Measurements from ENCODE around the gene ALG3.

DNA sequence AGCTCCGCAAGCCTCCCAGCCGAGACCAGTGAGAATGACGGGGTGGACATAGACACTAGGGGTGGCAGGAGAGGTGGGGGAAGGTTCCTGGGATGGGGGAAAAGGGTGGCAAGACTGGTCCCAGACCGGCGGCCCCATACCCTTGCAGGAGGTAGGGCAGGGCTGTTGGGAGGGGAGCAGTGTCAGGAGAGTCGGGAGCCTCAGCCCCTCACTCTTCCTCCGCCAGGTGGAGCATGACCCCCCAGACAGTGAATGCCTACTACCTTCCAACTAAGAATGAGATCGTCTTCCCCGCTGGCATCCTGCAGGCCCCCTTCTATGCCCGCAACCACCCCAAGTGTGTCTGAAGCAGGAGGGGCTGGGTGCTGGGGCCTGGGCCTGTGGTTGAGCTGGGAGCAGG, 41.6 kb upstream of the ALG3 start:
- TF ChIP-seq EP300 (IDR thresholded peaks at IDR 0.05; ENCODE audit: borderline replicate concordance) (no peak), CREB1 (IDR thresholded peaks at IDR 0.05; ENCODE audit: low read depth) (no peak)
- TF ChIP-seq, protein P1, sequence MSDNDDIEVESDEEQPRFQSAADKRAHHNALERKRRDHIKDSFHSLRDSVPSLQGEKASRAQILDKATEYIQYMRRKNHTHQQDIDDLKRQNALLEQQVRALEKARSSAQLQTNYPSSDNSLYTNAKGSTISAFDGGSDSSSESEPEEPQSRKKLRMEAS (IDR thresholded peaks at IDR 0.05), result no peak
- TF ChIP-seq, protein P2, sequence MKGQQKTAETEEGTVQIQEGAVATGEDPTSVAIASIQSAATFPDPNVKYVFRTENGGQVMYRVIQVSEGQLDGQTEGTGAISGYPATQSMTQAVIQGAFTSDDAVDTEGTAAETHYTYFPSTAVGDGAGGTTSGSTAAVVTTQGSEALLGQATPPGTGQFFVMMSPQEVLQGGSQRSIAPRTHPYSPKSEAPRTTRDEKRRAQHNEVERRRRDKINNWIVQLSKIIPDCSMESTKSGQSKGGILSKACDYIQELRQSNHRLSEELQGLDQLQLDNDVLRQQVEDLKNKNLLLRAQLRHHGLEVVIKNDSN (IDR thresholded peaks at IDR 0.05), result no peak

All from Ishikawa (cell line).